ENCODE data around the gene PRKG1.
A peak's percentile ranks its signal among the peaks of the same experiment; 100 is the strongest.

PRKG1 gene

DNA sequence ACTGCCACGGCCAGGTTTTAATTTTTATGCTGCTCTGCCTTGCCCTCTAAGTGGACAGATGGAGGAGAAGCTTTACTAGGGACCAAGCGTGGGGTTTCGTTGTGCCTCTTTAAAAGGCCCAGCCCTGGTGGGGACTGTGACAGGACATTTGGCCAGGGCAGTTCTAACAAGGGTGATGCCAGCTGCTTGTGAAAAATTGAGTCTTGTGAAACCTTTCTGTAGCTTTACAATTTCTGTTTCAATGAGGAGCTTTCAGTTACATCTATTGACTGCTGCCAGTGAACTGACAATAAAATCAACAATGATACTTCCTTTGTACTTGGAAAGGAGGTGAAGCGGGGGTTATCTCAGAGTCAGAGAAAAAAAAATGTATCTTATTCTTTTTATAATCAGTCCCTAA lies 858.2 kb downstream of the PRKG1 start:
- no peak for DNase-seq (ENCODE audit: low spot score)

DNA sequence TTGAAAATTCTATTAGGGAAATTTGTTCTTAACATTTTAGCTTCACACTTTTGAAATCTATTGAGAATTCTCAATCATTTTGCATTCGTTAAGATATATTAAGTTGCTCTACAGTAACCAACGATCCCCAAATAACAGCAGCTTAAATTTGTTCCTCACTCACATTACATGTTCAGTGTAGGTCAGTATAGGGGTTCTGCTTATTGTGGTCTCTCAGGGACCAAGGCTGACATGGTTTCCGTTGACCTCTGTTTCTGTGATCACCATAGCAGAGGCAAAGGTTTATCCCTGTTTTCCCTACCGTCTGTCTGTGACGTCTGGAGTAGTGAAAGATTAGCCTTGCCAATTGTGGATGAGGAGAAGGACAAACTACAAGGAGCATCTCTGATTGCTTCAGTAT lies 860.1 kb downstream of the PRKG1 start:
- no peak for DNase-seq (ENCODE audit: low spot score)

DNA sequence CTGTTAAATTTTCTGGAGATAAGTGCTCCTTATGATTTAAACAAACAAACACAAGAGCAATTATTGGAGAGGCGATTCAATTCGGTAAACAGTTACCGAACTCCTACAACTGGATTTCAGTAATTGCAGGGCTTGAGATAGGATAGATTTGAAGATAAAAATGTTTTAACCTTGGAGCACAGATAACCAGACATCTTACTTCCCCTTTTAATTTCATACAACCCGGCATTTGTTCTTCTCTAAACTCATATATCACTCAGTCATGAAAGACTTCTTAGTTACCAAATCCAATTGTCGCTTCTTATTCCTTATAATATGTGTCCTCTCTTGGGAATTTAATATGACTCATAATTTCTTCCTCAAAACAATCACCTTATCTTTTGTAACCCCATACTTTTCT lies 861.1 kb downstream of the PRKG1 start:
- DNase-seq (ENCODE audit: low spot score) = no peak

DNA sequence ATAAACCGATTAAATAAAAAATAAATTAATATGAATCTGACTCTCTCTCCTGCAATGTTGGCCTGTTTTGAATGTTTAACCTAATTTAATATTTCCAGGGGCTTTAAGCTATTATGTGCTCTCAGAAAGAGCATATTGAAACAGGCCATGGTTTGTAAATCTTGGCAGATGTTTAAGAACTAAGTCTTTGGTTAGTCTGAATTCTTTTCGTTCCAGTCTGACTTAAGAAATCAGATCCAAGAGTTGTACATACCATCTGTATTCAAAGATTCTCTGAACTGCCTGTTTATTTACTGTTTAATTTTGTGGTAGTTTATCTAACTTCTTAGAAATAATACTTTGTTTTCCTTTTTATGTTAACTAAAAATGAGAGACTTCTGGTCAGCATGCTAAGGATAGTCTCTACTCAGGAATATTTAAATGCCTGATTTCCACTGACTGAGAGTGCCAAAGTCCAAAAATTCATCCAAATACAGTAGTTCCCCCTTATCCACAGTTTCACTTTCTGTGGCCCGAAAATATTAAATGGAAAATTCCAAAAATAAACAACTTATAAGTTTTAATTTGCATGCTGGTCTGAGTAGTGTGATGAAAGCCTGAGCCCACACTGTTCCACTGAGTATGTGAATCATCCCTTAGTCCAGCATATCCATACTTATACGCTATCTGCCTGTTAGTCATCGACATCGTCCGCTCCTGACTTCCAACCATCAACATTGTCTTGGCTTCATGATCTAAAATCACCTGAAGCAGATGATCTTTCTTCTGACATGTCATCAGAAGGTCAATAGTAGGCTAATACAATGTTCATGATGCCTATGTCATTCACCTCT lies 863.2 kb downstream of the PRKG1 start:
- DNase-seq (ENCODE audit: low spot score) = peak; percentile 26

DNA sequence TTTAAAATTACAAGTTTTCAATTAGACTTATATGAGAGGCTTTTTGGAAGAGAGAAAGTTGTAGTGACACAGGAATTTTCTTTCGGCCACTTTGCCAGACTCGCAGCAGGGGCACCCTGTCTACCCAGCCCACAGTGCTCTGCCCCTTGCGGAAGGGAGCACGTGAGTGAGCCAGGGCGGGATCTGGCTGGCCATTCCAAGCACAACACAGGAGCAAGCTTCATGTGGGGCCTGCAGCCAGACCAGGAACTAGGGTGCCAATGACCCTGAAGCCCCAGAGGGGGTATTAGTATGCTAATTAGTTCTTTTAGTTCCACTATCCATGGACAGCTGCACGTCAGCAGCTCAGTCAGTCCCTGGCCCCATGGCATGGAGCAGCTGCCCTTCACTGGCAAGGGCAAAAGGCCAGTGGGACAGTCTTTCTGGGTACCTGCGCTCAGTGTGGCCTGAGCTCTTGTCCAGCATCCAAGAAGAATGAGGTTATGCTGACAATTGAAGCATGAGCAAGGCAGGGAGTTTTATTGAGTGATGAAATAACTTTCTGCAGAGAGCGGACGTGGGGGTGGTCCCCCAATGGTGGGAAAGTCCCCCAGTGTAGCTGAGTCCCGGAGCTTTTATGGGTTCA lies 876.2 kb downstream of the PRKG1 start:
- no peak for DNase-seq (ENCODE audit: low spot score)

DNA sequence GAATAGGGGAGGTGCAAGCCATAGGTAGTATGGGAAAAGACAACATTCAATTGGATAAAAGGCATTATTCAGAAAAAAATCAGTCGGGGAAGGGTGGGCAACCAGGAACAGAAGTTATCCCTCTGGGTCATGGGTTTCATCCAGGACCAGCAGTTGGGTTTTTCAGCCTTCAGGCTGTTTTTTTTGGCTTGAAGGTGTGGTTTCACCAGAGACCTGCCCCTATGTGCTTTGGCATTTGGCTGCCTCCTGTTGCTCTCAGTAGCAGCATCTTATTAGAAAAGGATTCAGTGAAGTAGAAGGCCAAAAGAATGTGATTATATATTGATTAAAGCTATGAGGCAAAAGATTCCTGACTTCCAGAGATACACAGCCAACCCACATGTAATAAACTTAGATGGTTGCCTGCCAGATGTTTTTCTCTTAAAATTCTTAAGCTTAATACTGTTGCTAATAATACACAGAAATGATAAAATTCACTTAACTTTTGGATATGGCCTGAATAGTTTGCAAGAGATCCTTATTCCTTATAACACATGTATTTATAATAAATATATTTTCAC lies 876.8 kb downstream of the PRKG1 start:
- no peak for DNase-seq (ENCODE audit: low spot score)

DNA sequence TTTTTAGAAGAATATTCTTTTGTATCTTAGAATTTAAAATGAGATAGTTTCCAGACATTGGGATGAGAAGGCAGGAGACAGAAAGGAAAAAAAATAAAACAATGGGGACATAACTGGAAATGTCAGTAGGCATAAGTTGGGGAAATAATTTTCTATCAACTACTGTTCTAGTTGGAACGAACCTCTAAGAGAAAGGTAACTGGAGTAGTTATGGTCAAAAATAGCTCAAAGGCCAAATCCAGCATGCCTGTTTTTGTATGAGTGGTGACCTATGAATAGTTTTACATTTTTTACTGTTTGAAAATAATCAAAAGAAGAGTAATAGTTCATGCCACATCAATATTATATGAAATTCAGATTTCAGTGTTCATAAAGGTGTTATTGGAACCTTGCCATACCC lies 877.3 kb downstream of the PRKG1 start:
- no peak for DNase-seq (ENCODE audit: low spot score)

DNA sequence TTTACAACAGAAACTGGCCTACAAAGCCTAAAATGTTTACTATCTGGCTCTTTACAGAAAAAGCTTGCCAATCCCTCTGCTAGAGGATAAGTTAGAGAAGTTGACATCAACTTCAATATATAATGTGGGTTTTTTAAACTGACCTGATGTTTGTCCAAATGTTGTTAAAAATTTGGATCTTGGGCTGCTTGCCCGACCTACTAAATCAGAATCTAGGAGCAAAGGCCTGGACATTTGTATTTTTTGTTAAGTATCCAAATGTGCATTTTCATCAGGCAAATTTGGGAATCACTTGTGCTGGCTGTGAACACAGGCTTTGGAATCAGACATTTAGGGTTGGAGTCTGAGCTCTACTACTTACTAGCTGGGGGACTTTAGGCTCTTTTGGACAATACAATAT lies 877.8 kb downstream of the PRKG1 start:
- no peak for DNase-seq (ENCODE audit: low spot score)

DNA sequence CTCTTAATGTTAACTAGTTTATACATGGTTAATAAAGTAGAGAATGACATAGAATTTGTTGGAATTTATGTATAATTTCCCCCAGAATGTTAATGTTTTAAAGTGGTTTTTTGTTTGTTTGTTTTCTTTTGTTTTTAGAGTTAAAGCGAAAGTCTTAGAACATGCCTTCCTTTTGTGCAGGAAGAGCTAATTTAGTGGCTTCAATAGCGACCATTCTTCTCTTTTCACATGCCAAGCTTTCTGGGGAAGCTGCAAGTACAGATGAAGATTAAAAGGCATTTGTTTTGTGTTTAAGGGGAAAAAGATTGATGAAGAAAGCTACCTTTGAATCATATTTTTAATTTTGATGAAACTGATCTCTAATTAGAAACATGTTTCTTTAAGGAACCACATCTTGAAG lies 881.4 kb downstream of the PRKG1 start:
- no peak for DNase-seq (ENCODE audit: low spot score)

DNA sequence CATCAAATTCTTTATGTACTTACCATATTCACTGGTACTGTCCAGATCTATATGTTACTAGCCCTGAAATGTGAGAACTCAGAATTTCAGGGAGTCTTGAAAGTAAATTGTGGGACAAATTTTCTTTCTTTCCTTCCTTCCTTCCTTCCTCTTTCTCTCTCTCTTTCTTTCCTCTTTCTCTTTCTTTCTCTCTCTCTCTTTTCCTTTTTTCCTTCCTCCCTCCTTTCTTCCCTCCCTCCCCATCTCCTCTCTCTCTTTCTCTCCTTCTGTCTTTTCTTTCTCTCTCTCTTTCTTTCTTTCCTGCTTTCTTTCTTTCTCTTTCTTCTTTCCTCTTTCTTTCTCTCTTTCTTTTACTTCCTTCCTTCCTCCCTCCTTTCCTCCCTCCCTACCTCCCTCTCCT lies 882.5 kb downstream of the PRKG1 start:
- no peak for DNase-seq (ENCODE audit: low spot score)

DNA sequence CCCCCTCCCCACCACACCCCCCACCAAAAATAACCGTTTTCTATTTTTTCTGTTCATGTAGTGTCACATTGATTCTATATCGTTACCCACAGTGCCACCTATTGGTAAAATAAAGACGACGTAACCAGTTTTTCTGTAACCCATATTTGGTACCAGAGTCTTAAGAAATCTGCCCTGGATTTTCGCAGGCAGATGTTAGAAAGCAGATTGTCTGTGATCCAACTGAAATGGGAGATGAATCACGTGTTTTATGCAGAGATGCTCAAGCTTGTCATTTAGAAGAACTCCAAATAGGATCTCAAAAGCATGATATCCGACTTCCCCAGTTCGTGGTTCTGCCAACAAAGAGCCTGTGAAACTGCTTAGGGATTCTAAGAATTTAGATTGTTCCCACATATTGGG lies 886.2 kb downstream of the PRKG1 start:
- DNase-seq (ENCODE audit: low spot score) = peak; percentile 34

DNA sequence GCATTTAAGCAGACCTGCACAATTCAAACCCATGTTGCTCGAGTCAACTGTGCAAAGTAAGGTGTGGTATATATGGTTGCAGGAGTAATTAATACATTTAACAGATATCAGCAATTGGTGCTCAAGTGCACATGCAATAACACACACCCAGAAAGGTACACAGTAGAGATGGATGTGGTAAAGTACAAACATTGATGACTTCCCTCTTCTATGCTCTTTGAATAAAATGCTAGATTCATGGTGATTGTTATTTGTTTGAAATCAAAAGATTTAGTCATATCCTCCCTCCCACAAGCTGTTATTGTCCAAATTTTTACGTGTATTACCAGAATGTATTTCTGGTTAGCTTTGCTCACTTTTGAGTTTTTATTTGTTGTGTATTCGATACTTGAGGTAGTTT lies 887.1 kb downstream of the PRKG1 start:
- no peak for DNase-seq (ENCODE audit: low spot score)

DNA sequence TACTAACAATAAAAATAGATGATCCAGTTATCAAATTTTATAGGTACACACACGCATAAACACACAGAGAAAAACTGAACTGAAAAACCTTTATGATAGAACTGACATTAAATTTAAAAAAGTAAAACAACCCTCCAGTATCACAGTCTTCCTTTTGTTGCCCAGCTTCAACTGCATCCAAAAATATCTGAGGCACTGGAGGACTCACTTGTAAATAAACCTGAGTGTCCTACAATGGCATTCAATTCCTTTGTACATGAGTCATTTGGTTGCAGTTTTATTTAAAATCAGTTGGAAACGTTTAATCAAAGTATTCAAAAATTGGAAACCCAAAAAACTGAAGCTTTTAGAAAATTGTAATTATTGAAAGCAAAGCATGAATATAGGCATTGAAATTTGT lies 890.3 kb downstream of the PRKG1 start:
- no peak for DNase-seq (ENCODE audit: low spot score)

DNA sequence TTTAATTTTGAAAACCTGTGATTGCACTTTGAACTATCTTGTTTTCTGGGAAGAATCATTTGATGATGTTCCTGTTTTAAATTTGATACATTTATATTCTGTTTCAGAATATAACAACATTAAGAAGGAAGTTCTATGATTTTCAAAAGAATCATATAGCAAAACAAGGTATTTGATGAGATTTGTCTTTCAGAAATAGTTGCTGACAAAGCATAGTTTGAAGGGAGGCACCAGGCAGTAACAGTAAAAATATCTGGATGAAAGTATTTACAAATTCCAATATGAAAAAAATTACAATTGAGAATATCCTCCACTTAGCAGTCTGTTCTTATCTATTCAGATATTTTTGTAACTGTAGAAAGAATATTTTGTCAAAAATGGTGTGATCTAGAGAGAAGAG lies 891.2 kb downstream of the PRKG1 start:
- DNase-seq (ENCODE audit: low spot score) = no peak

DNA sequence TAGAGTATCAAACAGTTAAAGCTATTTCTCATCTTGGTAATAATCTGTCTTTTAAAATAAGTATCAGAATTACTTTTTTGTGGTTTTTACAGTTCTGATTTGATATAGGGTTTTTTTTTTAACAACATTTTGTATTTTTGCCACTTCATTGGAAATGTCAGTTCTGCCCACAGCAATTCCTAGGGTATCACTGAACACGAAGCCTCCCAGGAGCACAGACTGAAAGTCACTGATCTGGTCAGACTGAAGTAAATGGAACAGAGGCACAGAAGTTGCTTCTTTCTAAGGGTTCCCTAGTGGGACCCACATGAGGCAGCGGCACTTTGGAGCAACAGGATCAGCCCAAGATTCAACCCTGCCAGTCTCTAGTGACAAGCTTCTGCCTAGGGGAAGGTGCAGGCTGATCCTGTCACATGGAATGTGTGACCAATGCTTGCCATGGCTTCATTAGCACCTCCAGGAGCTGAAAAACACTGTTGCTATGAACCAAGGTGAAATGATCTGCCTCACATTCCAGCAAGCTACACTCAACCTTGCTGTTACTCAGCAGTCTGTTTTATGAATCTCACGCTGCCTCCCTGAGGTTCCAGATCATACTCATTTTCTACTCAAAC lies 898.6 kb downstream of the PRKG1 start:
- DNase-seq (ENCODE audit: low spot score) = no peak

DNA sequence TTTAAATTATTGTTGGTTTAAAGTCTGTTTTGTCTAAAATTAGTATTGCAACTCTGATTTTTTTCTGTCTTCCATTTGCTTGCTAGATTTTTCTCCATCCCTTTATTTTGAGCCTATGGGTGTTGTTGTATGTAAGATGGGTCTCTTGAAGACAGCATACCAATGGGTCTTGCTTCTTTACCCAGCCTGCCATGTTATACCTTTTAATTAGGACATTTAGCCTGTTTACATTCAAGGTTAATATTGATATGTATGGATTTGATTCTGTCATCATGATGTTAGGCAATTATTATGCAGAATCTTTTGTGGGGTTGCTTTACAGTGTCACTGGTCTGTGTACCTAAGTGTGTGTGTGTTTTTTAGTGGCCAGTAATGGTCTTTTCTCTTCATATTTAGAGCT lies 906.5 kb downstream of the PRKG1 start:
- DNase-seq (ENCODE audit: low spot score) = no peak

DNA sequence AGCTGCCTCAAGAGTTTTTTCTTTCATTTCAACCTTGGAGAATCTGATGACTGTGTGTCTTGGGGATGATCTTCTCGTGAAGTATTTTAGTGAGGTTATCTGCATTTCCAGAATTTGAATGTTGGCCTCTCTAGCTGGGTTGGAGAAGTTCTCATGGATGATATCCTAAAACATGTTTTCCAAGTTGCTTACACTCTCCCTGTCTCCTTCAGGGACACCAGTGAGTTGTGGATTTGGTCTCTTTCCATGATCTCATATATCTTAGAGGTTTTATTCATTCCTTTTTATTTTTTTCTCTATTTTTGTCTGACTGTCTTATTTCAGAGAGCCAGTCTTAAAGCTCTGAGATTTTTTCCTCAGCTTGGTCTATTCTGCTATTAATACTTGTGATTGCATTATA lies 907.4 kb downstream of the PRKG1 start:
- DNase-seq (ENCODE audit: low spot score) = no peak

DNA sequence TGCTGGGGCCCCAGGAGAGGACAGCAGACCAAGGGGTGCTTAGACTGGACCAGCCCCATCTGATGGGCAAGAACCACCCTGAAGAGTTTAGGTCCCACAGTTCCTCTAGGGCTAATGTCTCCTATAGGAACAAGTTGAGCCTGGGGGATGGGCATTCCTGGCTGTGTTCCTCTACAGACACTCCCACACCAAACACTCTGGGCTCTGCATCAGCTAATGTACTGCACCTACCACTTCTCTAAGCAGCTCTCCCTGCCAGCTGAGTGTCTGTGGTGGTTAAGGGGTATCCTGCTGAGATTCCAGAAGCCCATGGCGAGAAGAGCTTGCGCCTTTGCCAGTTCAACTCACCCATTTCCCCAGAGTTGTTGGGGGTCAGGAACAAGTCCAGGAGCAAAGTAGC lies 909.2 kb downstream of the PRKG1 start:
- no peak for DNase-seq (ENCODE audit: low spot score)

DNA sequence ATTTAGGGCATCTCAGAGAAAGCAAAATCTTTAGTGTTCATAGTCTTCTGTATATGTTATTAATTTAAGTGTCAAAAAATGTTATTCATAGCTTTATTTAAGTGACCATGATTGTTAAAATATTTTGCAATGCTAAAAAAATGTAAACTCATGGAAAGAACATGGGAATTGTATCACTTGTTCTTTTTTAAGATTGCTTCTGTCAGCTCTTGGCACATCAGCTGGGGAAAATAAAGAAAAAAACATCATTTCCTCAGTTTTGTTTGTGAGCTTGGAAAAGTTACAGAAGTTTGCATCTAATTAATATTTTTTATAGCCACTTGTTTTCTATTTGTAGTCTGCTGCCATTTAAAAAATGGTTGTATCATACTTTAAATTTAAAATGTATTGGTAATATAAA lies 911.0 kb downstream of the PRKG1 start:
- no peak for DNase-seq (ENCODE audit: low spot score)

DNA sequence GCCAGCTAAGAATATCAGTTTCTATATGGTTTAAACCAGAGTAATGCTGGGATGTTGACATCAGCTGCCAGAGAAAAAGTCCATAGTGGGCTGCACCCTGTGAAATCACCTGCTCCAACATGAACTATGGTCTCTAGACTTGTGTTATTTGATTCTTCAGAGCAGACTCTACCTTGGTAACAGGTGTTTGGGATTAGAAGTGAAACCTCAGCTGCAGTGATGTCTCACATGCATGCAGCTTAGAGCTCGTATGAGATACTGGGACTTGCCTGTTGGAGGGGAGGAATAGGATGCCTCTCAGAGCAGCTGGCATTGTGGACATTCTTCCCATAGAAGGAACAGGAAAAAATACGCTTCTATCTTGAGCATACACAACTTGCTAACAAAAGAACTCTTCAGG lies 912.2 kb downstream of the PRKG1 start:
- no peak for DNase-seq (ENCODE audit: low spot score)

DNA sequence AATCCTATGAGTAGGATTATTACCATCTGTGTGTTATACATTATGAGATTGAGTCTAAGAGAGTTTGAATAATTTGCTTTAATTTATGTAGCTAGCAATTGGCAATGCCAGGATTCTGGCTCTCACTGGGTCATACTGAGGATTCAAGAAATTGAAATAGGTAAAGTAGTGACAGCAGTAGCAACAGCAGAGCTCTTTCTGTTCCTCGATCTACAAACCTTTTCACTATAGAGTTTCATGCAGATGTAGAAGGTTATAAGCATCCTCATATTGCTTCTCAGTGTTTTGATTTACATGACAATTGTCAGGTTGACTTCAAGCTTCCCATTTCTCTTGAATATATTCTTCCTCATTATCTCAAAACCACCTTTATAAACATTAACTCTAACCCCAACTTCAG lies 919.2 kb downstream of the PRKG1 start:
- DNase-seq (ENCODE audit: low spot score) = no peak

DNA sequence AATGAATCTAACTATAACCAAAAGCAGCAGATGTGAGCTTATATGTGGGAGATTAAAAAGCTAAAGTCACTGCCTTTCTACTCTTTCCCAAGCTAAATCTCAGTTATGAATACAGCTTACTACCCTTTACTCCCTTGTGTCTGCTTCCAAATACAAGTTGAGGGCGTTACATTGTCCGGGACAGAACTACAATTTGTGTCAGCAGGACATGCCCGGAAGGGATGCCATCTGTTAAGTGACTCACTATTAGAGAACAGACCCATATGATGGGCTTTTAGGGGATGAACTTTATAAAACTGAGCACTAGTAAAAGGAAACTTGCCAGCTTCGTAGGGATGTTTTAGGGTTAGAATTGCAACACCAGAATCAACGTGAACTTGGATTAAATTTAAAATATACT lies 924.8 kb downstream of the PRKG1 start:
- no peak for DNase-seq (ENCODE audit: low spot score)

DNA sequence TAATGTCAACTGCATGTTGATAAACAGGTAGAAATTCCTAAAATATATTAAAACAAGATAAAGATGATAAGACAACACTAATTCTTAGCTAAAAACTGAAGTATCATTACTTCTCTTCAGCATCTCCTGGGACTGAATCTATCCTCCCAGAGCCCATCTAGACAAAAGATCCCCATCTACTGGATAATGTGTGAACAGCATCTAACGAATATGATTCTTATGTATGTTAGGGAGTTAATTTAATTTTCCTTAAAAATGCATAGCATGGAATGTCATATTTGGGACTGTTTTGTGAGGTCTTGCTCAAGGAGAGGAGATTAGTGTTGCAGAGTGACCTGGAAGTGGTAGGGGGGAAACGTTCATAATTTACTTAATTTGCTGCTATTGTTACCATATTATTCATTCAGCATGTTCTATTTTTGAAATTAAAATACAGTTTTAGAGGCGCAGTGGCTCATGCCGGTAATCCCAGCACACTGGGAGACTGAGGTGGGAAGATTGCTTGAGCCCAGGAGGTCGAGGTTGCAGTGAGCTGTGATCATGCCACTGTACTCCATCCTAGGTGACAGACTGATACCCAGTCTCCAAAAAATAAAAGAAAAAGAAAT lies 930.2 kb downstream of the PRKG1 start:
- DNase-seq (ENCODE audit: low spot score) = peak; percentile 44
